Stimulated activated CD4-positive, alpha-beta T cell treated with anti-CD3 and anti-CD28 coated beads, Interleukin-12 subunit alpha, Interleukin-12 subunit beta, amount 100 ng/mL, for 48 hours (primary cell): ENCODE measurements around the gene PDE3A.
"Not testable (repeated sequence)": the region's sequence is repeated elsewhere in the genome, so short reads cannot be mapped to it uniquely, and the experiment has no call there.

Source experiments
- DNase-seq, 3 donors: peaks; one replicate each; pipeline ENCODE4 v3.0.0-alpha.2; 2020; ENCODE audit warnings: low read depth in 2 of 3, low spot score in 1 of 3

The PDE3A gene

GRCh38 chr12:20546267-20546666, 177.9 kb downstream of the PDE3A start:
- no peak for DNase-seq

DNA sequence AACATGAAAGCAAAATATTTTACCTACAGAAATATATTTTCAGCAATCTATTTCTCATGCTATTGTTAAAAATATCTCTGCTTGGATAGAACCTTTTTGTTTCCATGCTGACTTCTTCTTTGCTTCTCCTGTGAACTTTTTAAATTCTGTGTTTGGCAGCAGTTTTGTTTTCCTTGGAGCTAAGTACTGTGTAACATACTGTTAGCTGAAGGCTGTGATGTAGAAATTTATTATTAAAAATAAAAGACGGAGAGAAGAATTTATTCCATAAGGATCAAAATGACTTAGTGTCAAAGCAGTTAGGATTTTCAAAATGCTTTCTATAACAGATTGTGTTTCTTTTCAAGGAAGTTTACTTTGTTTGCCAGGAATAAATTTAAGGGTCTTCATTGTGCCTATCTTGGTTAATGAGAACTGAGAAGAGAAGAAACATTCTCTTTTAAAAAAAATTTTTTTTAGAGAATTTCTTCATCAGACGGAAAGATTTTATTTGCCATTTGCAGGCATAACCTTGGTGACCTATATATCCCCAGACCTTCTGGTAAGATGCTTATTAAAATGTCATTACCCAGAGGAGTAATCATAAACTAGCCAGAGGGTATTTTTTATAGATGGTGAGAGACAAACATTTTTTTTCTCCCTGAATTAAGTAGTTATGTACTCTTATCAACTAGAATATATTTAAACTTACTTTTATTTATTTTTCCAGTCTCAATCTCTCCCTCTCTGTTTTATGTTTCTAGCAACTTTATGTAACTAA, 179.7 kb downstream of the PDE3A start:
- DNase-seq, result no peak

DNA sequence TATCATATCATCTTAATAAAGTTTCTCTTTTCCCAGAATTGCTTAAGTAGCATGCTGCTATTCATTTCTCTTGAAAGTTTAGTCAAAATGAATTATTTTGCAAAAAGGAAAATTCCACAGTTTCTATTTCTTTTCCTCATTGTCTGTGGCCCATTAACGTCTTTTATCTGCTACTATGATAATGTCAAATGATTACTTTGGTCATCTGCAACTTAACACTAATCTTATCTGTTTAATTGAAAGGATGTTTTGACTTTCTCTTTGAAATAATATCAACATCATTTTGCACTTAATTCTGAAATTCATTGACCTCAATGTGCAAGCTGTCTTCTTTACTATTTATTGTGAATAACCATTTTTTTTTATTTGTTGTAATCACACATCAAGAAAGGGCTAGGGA, 180.3 kb downstream of the PDE3A start:
- DNase-seq, result no peak

- no peak for DNase-seq
Observed at GRCh38 chr12:20549108-20549719, 180.9 kb downstream of the PDE3A start.

GRCh38 chr12:20551742-20552442, 183.6 kb downstream of the PDE3A start:
- DNase-seq, result not testable (repeated sequence)

DNA sequence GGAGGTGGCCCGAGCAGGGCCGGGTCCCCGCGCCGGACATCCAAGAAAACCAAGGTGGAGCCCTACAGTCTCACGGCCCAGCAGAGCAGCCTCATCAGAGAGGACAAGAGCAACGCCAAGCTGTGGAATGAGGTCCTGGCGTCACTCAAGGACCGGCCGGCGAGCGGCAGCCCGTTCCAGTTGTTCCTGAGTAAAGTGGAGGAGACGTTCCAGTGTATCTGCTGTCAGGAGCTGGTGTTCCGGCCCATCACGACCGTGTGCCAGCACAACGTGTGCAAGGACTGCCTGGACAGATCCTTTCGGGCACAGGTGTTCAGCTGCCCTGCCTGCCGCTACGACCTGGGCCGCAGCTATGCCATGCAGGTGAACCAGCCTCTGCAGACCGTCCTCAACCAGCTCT, 184.2 kb downstream of the PDE3A start:
- not testable (repeated sequence) for DNase-seq

DNA sequence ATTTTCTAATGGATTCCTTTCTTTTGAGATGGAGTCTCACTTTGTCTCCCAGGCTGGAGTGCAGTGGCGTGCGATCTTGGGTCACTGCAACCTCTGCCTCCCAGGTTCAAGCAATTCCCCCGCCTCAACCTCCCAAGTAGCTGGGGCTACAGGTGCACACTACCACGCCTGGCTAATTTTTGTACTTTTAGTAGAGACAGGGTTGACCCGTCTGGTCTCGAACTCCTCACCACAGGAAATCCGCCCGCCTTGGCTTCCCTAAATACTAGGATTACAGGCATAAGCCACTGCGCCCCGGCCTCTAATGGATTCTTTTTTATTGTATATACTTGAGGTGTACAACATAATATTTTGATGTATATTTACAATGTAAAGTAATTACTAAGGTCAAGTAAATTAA, 186.7 kb downstream of the PDE3A start:
- no peak for DNase-seq

GRCh38 chr12:20555771-20556170, 187.4 kb downstream of the PDE3A start:
- DNase-seq, result no peak

DNA sequence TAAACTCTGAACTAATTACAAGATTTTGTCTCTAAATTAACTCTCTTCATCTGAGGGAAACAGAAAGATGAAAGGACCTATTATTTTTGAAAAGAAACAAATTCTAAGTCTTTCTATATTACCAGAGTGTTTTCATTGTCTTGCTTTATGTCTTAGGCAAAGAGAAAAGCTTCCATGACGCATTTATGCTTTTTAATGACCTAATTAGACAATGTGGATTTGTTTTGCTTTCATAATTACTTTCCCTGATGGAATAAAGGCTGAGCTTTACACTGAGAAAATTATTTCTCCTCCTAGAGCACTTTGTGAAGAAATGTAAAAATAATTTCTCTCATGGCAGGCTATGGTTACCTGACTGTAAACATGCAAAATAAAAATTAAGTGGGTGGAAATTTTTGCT, 188.8 kb downstream of the PDE3A start:
- no peak for DNase-seq

GRCh38 chr12:20560935-20561334, 192.6 kb downstream of the PDE3A start:
- DNase-seq, result no peak

- no peak for DNase-seq
Observed at GRCh38 chr12:20561871-20562270, 193.5 kb downstream of the PDE3A start.

DNA sequence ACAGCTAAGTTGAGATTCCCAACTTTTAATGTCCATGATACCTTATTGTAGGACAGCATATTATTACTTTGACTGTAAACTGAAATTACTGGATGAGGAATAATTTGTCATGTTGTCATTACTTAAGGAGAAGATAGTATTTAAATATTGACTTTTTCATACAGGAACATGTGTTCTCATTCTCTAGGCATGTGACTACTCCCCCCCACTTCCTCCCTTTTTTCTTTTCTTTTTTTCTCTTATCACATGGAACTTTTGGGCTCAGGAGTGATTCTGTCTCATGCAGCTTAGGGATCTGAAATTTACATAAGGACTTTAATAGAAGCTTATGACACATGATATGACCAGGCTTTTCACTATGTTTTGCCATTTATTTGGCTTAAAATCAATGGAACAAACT, 199.1 kb downstream of the PDE3A start:
- DNase-seq, result no peak

- DNase-seq, result no peak
Observed at GRCh38 chr12:20572451-20572850, 204.1 kb downstream of the PDE3A start.

GRCh38 chr12:20576528-20576927, 208.2 kb downstream of the PDE3A start:
- no peak for DNase-seq

GRCh38 chr12:20577054-20577453, 208.7 kb downstream of the PDE3A start:
- no peak for DNase-seq

- no peak for DNase-seq
Observed at GRCh38 chr12:20578142-20578541, 209.8 kb downstream of the PDE3A start.

DNA sequence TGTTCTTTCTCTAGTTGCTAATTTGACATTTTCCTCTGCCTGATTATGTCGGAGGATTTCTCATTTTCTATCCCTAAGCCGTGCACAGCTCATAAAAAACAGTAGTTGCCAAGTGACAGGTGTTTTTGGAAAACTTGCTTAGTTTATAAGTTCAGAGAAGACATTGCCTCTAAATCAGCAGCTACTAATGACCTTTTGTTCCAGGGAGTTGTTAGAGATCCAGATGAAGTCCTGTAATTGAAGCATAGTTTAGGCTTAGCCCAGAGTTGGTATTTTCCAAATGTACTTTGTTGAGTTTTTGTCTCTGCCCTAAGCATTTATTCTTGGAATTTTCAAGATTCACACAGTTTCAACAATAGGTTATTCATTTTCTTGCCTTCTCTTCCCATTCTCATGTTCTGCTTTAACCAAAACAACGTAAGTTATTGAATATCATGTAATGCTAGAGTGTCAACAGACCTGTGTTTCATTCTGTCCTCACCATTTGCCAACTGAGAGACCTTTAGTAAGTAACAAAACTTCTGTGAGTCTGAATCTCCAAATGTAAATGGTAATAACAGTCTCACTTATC, 216.8 kb downstream of the PDE3A start:
- no peak for DNase-seq

GRCh38 chr12:20585913-20586312, 217.6 kb downstream of the PDE3A start:
- DNase-seq, result no peak

GRCh38 chr12:20588042-20588441, 219.7 kb downstream of the PDE3A start:
- no peak for DNase-seq

GRCh38 chr12:20590570-20590969, 222.2 kb downstream of the PDE3A start:
- DNase-seq, result no peak

DNA sequence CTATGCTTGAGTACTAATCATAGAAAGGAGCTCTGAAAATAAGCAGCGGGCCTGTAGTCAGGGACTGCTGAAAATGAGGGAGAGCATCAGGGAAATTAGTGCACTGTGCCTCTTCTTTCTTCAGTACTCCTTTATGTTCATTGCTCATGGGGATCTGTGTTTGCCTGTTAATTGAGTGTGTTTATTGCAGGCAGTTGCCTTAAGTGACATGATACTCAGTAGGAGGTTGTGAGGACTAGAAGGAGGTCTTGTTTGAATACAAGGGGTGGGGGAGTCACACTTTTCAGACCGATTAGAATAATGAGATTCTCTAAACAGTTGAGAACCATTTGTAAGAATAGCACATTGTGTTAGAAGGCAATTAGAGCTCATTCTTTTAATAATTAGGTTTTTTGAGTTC, 224.2 kb downstream of the PDE3A start:
- no peak for DNase-seq

DNA sequence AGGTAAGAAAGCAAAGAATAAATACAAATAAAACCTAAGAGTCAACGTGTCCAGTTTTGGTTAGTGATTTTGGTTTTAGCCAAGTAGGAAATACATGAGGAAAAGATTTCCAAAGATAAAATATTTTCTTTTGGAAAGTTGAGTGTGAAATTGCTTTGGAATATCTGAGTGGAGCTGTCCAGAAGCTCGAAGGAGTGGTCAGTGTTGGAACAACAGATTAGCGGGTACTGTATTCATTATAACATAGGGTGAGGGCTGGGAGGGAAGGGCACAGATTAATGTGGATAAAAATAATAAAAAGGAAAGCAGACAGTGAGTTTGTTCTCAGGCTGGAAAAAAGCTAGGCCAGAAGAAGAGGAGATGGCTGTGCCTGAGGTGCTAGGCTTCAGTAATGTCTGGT, 225.3 kb downstream of the PDE3A start:
- DNase-seq, result no peak
